Progenitor cell of endocrine pancreas (in vitro differentiated cells): ENCODE results near the gene SDHAF1. TPM values are rescaled to one million over a fixed set of nuclear protein-coding genes. Genes with fewer than 3 reads are reported as not detected.
"Not testable (repeated sequence)": the region's sequence is repeated elsewhere in the genome, so short reads cannot be mapped to it uniquely, and the experiment has no call there.

Source experiments
- DNase-seq: peaks from one replicate; pipeline ENCODE4 v3.0.0; 2021; ENCODE audit warnings: low spot score; ENCODE audit not compliant: unreplicated experiment
- H3K27ac Mint-ChIP-seq: 2 replicates; pipeline ENCODE4 v1.8.0; 2021; ENCODE audit warnings: mild to moderate bottlenecking, moderate library complexity, mixed read lengths
- H3K27me3 Mint-ChIP-seq: 2 replicates; pipeline ENCODE4 v1.8.0; 2021; ENCODE audit warnings: mixed read lengths
- H3K36me3 Mint-ChIP-seq: 2 replicates; pipeline ENCODE4 v1.8.0; 2022; ENCODE audit warnings: mixed read lengths; ENCODE audit not compliant: insufficient read depth
- H3K4me1 Mint-ChIP-seq: 2 replicates; pipeline ENCODE4 v1.8.0; 2021; ENCODE audit warnings: low read depth, mixed read lengths
- H3K4me3 Mint-ChIP-seq: 2 replicates; pipeline ENCODE4 v1.8.0; 2021; ENCODE audit warnings: low read depth, mild to moderate bottlenecking, moderate library complexity, mixed read lengths
- H3K9me3 Mint-ChIP-seq: 2 replicates; pipeline ENCODE4 v1.8.0; 2021; ENCODE audit warnings: low read depth, mixed read lengths
- total RNA-seq: library from RNA; stranded (reverse); gene quantifications from 2 replicates; pipeline ENCODE4 v1.2.1, GENCODE V29; 2021
- TF ChIP-seq, protein P1 (sequence below): fragments of 200-600 bp; sonication (generic); IDR thresholded peaks from one replicate; pipeline ENCODE4 v1.5.0; 2021; ENCODE audit warnings: antibody characterized with exemption, mild to moderate bottlenecking; ENCODE audit not compliant: unreplicated experiment

The SDHAF1 gene
- total RNA-seq, 1 donor from 2014 or later = 14.4 TPM

DNA sequence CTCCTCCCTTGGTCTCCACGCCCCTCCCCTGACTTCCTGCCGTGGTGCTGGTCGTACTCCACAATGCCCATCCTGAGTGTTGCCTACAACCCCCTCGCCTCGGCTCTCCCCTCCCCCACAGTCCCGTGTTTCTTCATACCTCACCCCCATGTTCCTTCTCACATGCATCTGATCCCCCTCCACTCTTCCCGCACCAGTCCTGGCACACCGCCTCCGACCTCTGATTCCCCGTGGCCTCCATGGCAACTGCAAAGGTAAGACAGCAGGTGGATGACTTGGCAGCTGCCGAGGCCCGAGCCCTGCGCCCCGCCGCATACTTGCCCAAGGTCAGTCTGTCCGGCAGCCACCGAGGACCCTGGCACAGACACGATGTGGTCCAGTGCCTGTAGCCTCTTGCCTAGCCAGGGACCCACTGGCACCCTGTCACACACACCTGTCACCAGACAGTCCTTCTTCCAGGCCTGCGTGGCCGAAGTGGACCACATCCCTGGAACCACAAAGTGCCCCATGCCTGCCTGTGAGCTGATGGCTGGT, 16.1 kb upstream of the SDHAF1 start:
- no peak overlapping the region for H3K4me3 Mint-ChIP-seq
- DNase-seq = no peak
- H3K27ac Mint-ChIP-seq = no peak overlapping the region
- TF ChIP-seq, protein P1, sequence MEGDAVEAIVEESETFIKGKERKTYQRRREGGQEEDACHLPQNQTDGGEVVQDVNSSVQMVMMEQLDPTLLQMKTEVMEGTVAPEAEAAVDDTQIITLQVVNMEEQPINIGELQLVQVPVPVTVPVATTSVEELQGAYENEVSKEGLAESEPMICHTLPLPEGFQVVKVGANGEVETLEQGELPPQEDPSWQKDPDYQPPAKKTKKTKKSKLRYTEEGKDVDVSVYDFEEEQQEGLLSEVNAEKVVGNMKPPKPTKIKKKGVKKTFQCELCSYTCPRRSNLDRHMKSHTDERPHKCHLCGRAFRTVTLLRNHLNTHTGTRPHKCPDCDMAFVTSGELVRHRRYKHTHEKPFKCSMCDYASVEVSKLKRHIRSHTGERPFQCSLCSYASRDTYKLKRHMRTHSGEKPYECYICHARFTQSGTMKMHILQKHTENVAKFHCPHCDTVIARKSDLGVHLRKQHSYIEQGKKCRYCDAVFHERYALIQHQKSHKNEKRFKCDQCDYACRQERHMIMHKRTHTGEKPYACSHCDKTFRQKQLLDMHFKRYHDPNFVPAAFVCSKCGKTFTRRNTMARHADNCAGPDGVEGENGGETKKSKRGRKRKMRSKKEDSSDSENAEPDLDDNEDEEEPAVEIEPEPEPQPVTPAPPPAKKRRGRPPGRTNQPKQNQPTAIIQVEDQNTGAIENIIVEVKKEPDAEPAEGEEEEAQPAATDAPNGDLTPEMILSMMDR = no peak
- no peaks in the 10 kb centered on the region for H3K9me3 Mint-ChIP-seq
- H3K36me3 Mint-ChIP-seq = no peaks in the 10 kb centered on the region
- no peaks in the 10 kb centered on the region for H3K4me1 Mint-ChIP-seq
- H3K27me3 Mint-ChIP-seq = peaks cover 55% of the 10 kb centered on the region

DNA sequence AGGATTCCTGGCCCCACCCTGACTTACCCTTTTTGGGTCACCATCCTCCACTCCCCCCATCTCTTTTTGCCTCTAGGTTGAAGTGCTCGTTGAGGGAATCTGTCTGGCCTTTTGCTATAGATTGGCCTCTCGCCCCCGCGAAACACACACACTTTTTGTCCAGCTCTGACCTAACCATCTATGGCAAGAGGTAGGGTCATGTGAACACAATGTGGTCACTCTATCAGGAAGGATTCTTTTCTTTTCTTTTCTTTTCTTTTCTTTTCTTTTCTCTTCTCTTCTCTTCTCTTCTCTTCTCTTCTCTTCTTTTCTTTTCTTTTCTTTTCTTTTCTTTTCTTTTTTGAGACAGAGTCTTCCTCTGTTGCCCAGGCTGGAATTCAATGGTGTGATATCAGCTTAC, 14.0 kb upstream of the SDHAF1 start:
- H3K4me1 Mint-ChIP-seq, H3K9me3 Mint-ChIP-seq, H3K36me3 Mint-ChIP-seq, H3K4me3 Mint-ChIP-seq, H3K27ac Mint-ChIP-seq, DNase-seq: not testable (repeated sequence)
- peaks cover 72% of the 10 kb centered on the region for H3K27me3 Mint-ChIP-seq

DNA sequence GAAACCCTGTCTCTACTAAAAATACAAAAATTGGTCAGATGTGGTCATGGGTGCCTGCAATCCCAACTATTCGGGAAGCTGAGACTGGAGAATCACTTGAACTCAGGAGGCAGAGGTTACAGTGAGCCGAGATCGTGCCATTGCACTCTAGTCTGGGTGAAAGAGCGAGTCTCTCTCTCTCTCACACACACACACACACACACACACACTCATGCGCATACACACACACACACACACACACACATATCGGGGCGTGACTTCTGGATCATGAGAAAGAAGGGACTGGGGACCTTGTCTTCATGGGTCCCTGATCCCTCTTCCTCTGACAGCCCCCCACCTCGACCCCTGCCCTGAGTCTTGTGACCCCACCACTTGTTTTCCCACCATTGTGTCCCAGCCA, 11.8 kb upstream of the SDHAF1 start:
- peaks cover 3% of the 10 kb centered on the region for H3K4me1 Mint-ChIP-seq
- H3K36me3 Mint-ChIP-seq = no peaks in the 10 kb centered on the region
- TF ChIP-seq, protein P1 = no peak
- no peaks in the 10 kb centered on the region for H3K9me3 Mint-ChIP-seq
- DNase-seq = no peak
- no peak overlapping the region for H3K27ac Mint-ChIP-seq
- no peak overlapping the region for H3K4me3 Mint-ChIP-seq
- peaks cover 77% of the 10 kb centered on the region for H3K27me3 Mint-ChIP-seq

DNA sequence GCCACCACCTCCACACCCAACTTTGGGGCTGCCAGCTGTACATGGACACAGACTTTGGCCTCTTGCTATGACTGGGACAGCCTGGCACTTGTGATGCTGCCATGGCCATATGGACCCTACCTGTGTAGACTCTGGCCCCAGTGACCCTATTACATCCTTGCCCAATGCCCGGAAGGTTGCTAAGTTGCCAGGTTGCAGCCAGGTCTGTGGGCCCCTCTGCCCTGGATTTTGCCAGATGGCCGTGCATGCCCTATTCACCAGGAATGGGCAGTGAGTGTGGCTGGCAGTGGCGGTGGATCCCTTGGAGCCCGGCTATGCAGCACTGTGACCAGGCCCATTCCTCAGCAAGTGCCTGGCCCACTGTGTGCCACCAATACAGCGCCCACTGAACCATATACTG, 8.9 kb upstream of the SDHAF1 start:
- Mint-ChIP-seq H3K4me3 (no peak overlapping the region), H3K9me3 (no peaks in the 10 kb centered on the region), H3K27me3 (peaks cover 80% of the 10 kb centered on the region), H3K36me3 (no peaks in the 10 kb centered on the region), H3K27ac (no peak overlapping the region), H3K4me1 (peaks cover 3% of the 10 kb centered on the region)
- TF ChIP-seq, protein P1 = no peak
- no peak for DNase-seq

DNA sequence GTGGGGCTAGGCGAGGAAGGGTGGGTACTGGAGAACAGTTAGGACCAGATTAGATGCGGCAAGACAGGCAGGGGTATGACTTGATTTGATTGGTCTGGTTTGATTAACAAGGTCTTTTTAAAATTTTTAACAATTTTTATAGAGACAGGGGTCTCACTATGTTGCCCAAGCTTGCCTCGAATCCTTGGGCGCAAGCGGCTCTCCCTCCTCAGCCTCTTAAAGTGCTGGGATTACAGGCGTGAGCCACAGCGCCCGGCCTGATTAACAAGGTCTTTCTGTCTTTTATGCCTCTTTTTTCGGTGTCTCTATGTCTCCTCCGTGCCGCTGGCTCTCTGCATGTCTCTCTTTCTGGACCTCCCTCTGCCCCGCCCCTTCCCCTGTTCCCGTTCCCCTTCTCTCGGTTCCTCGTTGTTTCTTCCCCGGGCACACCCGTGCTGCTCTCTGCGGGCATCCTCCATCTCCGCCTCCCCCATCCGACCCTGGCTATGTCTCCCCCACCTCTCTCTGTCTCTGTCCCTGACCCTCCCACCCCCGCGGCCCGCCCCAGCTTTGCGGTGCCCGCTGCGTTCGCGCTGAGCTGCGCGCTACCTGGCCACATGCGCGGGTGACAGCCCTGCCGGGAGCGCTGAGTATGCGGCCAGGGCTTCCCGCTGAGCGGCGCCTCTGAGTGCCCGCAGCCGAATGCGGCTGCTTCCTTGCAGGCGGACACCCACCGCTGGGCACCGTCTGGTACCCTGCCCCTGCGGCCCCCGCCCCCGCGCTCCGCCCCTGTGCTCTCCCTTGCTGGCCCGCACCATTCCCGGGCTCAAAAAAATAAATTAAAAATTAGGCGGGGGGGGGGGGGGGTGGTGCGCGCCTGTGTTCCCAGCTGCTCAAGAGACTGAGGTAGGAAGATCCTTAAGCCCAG, 8.1 kb upstream of the SDHAF1 start:
- Mint-ChIP-seq H3K27me3 (peaks cover 74% of the 10 kb centered on the region), H3K4me3 (peak overlapping the region; percentile 64), H3K4me1 (peaks cover 3% of the 10 kb centered on the region), H3K9me3 (no peaks in the 10 kb centered on the region), H3K36me3 (no peaks in the 10 kb centered on the region), H3K27ac (no peak overlapping the region)
- TF ChIP-seq, protein P1 = no peak
- no peak for DNase-seq

DNA sequence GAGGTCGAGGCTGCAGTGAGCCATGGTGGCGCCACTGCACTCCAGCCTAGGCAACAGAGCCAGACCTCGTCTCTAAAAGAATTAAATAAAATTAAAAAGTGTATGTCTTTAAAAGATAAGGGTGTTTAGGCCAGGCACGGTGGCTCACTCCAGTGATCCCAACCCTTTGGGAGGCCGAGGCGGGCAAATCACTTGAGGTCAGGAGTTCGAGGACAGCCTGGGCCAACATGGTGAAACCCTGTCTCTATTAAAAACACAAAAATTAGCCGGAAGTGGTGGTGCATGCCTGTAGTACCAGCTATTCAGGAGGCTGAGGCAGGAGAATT, 7.5 kb upstream of the SDHAF1 start:
- H3K4me1 Mint-ChIP-seq = peaks cover 3% of the 10 kb centered on the region
- H3K36me3 Mint-ChIP-seq = no peaks in the 10 kb centered on the region
- H3K4me3 Mint-ChIP-seq = no peak overlapping the region
- H3K9me3 Mint-ChIP-seq = no peaks in the 10 kb centered on the region
- TF ChIP-seq, protein P1 = peak; percentile 3
- H3K27ac Mint-ChIP-seq = no peak overlapping the region
- H3K27me3 Mint-ChIP-seq = peaks cover 68% of the 10 kb centered on the region
- no peak for DNase-seq
